HepG2 (cell line): Measurements from ENCODE around the gene ZNF22. TPM values are rescaled to one million over a fixed set of nuclear protein-coding genes. Genes with fewer than 3 reads are reported as not detected.

Source experiments
- ATAC-seq: fragments of 200-7000 bp; cut with Tn5 transposase; 3 replicates; pipeline ENCODE4 v1.9.1; 2020; ENCODE audit warnings: mild to moderate bottlenecking, moderate library complexity
- BruUV-seq: library from RNA; stranded (reverse); fragments of 400-500 nt; replicated peaks from 2 replicates; lab custom pipeline; 2021; lab: Mats Ljungman, UMichigan
- CTCF ChIA-PET: fragments of 300-600 bp; formaldehyde crosslinking; extraction: SDS; loops from one replicate; lab custom pipeline; 2021; ENCODE audit warnings: low total read pairs, inconsistent platforms, low intra/inter-chr PET ratio; lab: Yijun Ruan, JAX
- POLR2A ChIA-PET: fragments of 350-600 bp; sonication (Branson Sonifier 250); formaldehyde crosslinking; loops from one replicate; lab custom pipeline; 2020; ENCODE audit warnings: antibody characterized with exemption, inconsistent platforms; lab: Yijun Ruan, JAX
- DNase-seq: peaks from one replicate; pipeline ENCODE4 v3.0.0-alpha.2; 2015; ENCODE audit warnings: low spot score
- FAIRE-seq: peaks from 3 replicates; lab custom pipeline; 2011; peaks lifted over from hg19 to GRCh38; lab: Jason Lieb, UNC
- H2AFZ ChIP-seq: one replicate; pipeline ENCODE4 v1.6.1; 2011; ENCODE audit warnings: low read length, inconsistent platforms
- H3K27ac ChIP-seq: fragments of 300-600 bp; 3 replicates; pipeline ENCODE4 v1.8.0; 2011; ENCODE audit warnings: mixed run types, mild to moderate bottlenecking, mixed read lengths, low read length, inconsistent platforms; ENCODE audit not compliant: insufficient read depth; ENCODE audit errors: extremely low read length
- H3K27me3 ChIP-seq, 2 experiments: fragments of 200-600 bp in 1 of 2; 2 replicates in 1 of 2; 3 replicates in 1 of 2; pipeline versions ENCODE4 v1.6.0 to v1.8.0; 2011; ENCODE audit warnings: low read length in 2 of 2, mild to moderate bottlenecking in 2 of 2, moderate library complexity in 2 of 2, inconsistent platforms in 1 of 2; ENCODE audit not compliant: insufficient read depth in 2 of 2, control insufficient read depth in 1 of 2
- H3K36me3 ChIP-seq, 2 experiments: fragments of 200-600 bp in 1 of 2; replicated peaks in 1 of 2; 2 replicates in 1 of 2; 3 replicates in 1 of 2; pipeline versions ENCODE4 v1.5.1 to v1.8.0; 2011; ENCODE audit warnings: low read length in 2 of 2, inconsistent platforms in 1 of 2; ENCODE audit not compliant: insufficient read depth in 2 of 2, control insufficient read depth in 1 of 2
- H3K4me1 ChIP-seq: 2 replicates; pipeline ENCODE4 v1.5.1; 2012; ENCODE audit warnings: low read length, inconsistent platforms; ENCODE audit not compliant: insufficient read depth
- H3K4me2 ChIP-seq: 2 replicates; pipeline ENCODE4 v1.6.0; 2011; ENCODE audit warnings: low read depth, low read length, inconsistent platforms
- H3K4me3 ChIP-seq, 3 experiments: fragments of 200-600 bp in 1 of 3; sonication (generic), shearing (Covaris generic) in 1 of 3; replicated peaks in 1 of 3; 2 replicates each; pipeline ENCODE4 v1.5.1; 2011 to 2016; ENCODE audit warnings: low read length in 3 of 3, inconsistent platforms in 2 of 3, low read depth in 2 of 3, mild to moderate bottlenecking in 2 of 3, control low read depth in 1 of 3, mixed read lengths in 1 of 3; ENCODE audit not compliant: insufficient read depth in 1 of 3
- H3K79me2 ChIP-seq: one replicate; pipeline ENCODE4 v1.6.1; 2011; ENCODE audit warnings: low read length, inconsistent platforms; ENCODE audit not compliant: insufficient read depth
- H3K9ac ChIP-seq: 2 replicates; pipeline ENCODE4 v1.6.0; 2011; ENCODE audit warnings: mild to moderate bottlenecking, low read depth, low read length, inconsistent platforms; ENCODE audit not compliant: insufficient read depth
- H3K9me3 ChIP-seq: 2 replicates; pipeline ENCODE4 v1.5.1; 2012; ENCODE audit warnings: mild to moderate bottlenecking, low read length
- H4K20me1 ChIP-seq: 2 replicates; pipeline ENCODE4 v1.6.0; 2011; ENCODE audit warnings: inconsistent platforms, mild to moderate bottlenecking, low read length, moderate library complexity; ENCODE audit not compliant: insufficient read depth
- DR1 ChIP-seq: sonication (generic); formaldehyde crosslinking; IDR thresholded peaks from 2 replicates; pipeline ENCODE4 v1.8.0; 2021; ENCODE audit warnings: mild to moderate bottlenecking, missing genetic modification reagents, inconsistent platforms
- FLYWCH1 ChIP-seq: sonication (generic); formaldehyde crosslinking; IDR thresholded peaks from 2 replicates; pipeline ENCODE4 v1.8.1; 2023; ENCODE audit warnings: mild to moderate bottlenecking, missing genetic modification reagents
- FOXM1 ChIP-seq: sonication (generic); formaldehyde crosslinking; IDR thresholded peaks from 2 replicates; pipeline ENCODE4 v1.5.0; 2020; ENCODE audit warnings: missing genetic modification reagents
- HDAC1 ChIP-seq: sonication (generic); formaldehyde crosslinking; IDR thresholded peaks from 2 replicates; pipeline ENCODE4 v1.5.1; 2020; ENCODE audit warnings: mild to moderate bottlenecking, missing genetic modification reagents
- HMG20B ChIP-seq: conservative IDR thresholded peaks from 2 replicates; pipeline ENCODE4 v1.6.1; 2016; ENCODE audit warnings: missing genetic modification reagents, missing compliant biosample characterization
- MYNN ChIP-seq: sonication (generic); formaldehyde crosslinking; IDR thresholded peaks from 2 replicates; pipeline ENCODE4 v1.4.0; 2020; ENCODE audit warnings: mild to moderate bottlenecking, low read depth, missing genetic modification reagents
- NFIB ChIP-seq: sonication (generic); formaldehyde crosslinking; IDR thresholded peaks from 2 replicates; pipeline ENCODE4 v1.9.0; 2021; ENCODE audit warnings: missing genetic modification reagents, mild to moderate bottlenecking, borderline replicate concordance
- SP4 ChIP-seq: sonication (generic); formaldehyde crosslinking; IDR thresholded peaks from 2 replicates; pipeline ENCODE4 v1.8.1; 2023; ENCODE audit warnings: mild to moderate bottlenecking, missing genetic modification reagents
- SYNCRIP ChIP-seq: fragments of 200-400 bp; formaldehyde crosslinking; IDR thresholded peaks from 2 replicates; pipeline ENCODE4 v1.6.1; 2018; ENCODE audit warnings: mild to moderate bottlenecking, low read depth, low read length; ENCODE audit not compliant: insufficient read depth
- TARDBP ChIP-seq: sonication (generic); formaldehyde crosslinking; IDR thresholded peaks from 2 replicates; pipeline ENCODE4 v1.8.0; 2022; ENCODE audit warnings: mild to moderate bottlenecking, missing genetic modification reagents
- TCF7 ChIP-seq: sonication (generic); IDR thresholded peaks from 2 replicates; pipeline ENCODE4 v1.6.1; 2016; ENCODE audit warnings: antibody characterized with exemption, low read depth
- ZNF329 ChIP-seq: sonication (generic); formaldehyde crosslinking; IDR thresholded peaks from 2 replicates; pipeline ENCODE4 v1.9.0; 2021; ENCODE audit warnings: low read depth, mild to moderate bottlenecking, missing genetic modification reagents
- ZNF432 ChIP-seq: sonication (generic); formaldehyde crosslinking; IDR thresholded peaks from 2 replicates; pipeline ENCODE4 v1.5.0; 2020; ENCODE audit warnings: missing genetic modification reagents, mild to moderate bottlenecking, borderline replicate concordance
- WGBS: methylation state at CpG from one replicate; pipeline ENCODE4 v1.1.6; 2017; ENCODE audit warnings: low lambda C conversion rate; 5-methylcytosine and 5-hydroxymethylcytosine counted together
- in situ Hi-C: cut with HindIII; loops from 2 replicates; pipeline ENCODE4 v1.10.0; 2017; ENCODE audit warnings: low pct_unique_long_range_greater_than_20kb; ENCODE audit not compliant: extremely low pct_ligation_motif_present
- intact Hi-C: fragments of 100-400 bp; cut with micrococcal nuclease; formaldehyde crosslinking; loops from one replicate; pipeline ENCODE4 v1.10.0; 2022; ENCODE audit not compliant: unreplicated experiment
- polyA plus RNA-seq, 8 experiments: library from polyadenylated mRNA; depleted of rRNA in 3 of 8; stranded (reverse) in 7 of 8; unstranded in 1 of 8; fragments of >200 nt; fragmentation: Illumina TruSeq in 4 of 8; extraction: Trizol in 4 of 8; gene quantifications; 2 replicates each; pipeline versions ENCODE4 v1.2.1 to v1.2.3, GENCODE V29; 2011 to 2016; ENCODE audit warnings: low read depth in 4 of 8, missing spikeins in 1 of 8, mixed read lengths in 1 of 8; ENCODE audit not compliant: insufficient read depth in 1 of 8
- total RNA-seq, 5 experiments: library from RNA; depleted of rRNA; stranded (reverse); fragments of >200 nt; fragmentation: Illumina TruSeq; extraction: Trizol; gene quantifications; 2 replicates each; pipeline ENCODE4 v1.2.3, GENCODE V29; 2016; ENCODE audit warnings: low read depth in 1 of 5
- TF ChIP-seq, protein P1 (sequence below): sonication (generic); formaldehyde crosslinking; IDR thresholded peaks from 2 replicates; pipeline ENCODE4 v1.4.0; 2020; ENCODE audit warnings: missing genetic modification reagents
- TF ChIP-seq, protein P2 (sequence below): sonication (generic); formaldehyde crosslinking; IDR thresholded peaks from 2 replicates; pipeline ENCODE4 v1.4.0; 2020; ENCODE audit warnings: missing genetic modification reagents
- TF ChIP-seq, protein P3 (sequence below): sonication (generic); formaldehyde crosslinking; IDR thresholded peaks from 2 replicates; pipeline ENCODE4 v1.4.0; 2020; ENCODE audit warnings: missing genetic modification reagents, borderline replicate concordance

The ZNF22 gene
- total and polyA plus RNA-seq, 2 of the 13 experiments (the other 11 are each of a cell fraction or from before 2014, with no cell fraction given): 0.40 to 1.3 TPM

DNA sequence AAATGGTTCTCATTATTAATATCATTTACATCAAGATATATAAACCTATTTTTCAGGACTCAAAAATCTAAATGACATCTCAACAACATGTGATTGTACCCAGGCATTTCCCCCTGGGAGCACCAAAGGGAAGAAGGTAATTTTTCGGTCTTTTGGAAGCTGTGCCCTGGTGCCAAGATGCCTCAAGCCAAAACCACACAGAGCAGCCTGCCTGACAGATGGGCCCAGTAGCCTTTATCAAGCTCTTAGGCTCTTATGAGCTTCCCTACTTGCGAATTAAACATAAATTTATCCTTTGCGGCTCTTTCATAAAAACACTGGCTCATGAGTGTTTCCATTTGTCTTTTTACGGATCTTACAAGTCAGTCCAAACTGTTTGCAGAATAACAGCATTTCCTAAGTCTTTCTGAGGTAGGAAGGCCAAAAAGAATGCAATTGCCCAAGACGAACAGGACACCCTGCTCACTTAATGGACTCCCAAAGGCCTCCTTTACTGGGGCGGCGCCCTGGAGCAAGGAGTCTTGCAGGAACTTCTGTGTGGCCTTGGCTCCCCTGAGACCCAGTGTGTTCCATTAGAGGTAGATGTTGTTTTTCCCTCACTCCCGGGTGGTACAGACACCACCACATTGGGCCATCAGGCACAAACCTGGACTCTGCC is 45.2 kb upstream of the ZNF22 start:
- TF ChIP-seq HDAC1 (CRISPR knock-in tag) (no peak), DR1 (CRISPR knock-in tag) (no peak), ZNF432 (CRISPR knock-in tag) (no peak), NFIB (CRISPR knock-in tag) (no peak), SP4 (CRISPR knock-in tag) (no peak), HMG20B (no peak), FLYWCH1 (CRISPR knock-in tag) (no peak), TCF7 (no peak), MYNN (CRISPR knock-in tag) (no peak), TARDBP (CRISPR knock-in tag) (no peak), ZNF329 (no peak), FOXM1 (CRISPR knock-in tag) (no peak), SYNCRIP (no peak)
- TF ChIP-seq, protein P1, sequence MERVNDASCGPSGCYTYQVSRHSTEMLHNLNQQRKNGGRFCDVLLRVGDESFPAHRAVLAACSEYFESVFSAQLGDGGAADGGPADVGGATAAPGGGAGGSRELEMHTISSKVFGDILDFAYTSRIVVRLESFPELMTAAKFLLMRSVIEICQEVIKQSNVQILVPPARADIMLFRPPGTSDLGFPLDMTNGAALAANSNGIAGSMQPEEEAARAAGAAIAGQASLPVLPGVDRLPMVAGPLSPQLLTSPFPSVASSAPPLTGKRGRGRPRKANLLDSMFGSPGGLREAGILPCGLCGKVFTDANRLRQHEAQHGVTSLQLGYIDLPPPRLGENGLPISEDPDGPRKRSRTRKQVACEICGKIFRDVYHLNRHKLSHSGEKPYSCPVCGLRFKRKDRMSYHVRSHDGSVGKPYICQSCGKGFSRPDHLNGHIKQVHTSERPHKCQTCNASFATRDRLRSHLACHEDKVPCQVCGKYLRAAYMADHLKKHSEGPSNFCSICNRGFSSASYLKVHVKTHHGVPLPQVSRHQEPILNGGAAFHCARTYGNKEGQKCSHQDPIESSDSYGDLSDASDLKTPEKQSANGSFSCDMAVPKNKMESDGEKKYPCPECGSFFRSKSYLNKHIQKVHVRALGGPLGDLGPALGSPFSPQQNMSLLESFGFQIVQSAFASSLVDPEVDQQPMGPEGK (CRISPR knock-in tag): no peak
- TF ChIP-seq, protein P2, sequence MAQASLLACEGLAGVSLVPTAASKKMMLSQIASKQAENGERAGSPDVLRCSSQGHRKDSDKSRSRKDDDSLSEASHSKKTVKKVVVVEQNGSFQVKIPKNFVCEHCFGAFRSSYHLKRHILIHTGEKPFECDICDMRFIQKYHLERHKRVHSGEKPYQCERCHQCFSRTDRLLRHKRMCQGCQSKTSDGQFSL (CRISPR knock-in tag): no peak
- TF ChIP-seq, protein P3, sequence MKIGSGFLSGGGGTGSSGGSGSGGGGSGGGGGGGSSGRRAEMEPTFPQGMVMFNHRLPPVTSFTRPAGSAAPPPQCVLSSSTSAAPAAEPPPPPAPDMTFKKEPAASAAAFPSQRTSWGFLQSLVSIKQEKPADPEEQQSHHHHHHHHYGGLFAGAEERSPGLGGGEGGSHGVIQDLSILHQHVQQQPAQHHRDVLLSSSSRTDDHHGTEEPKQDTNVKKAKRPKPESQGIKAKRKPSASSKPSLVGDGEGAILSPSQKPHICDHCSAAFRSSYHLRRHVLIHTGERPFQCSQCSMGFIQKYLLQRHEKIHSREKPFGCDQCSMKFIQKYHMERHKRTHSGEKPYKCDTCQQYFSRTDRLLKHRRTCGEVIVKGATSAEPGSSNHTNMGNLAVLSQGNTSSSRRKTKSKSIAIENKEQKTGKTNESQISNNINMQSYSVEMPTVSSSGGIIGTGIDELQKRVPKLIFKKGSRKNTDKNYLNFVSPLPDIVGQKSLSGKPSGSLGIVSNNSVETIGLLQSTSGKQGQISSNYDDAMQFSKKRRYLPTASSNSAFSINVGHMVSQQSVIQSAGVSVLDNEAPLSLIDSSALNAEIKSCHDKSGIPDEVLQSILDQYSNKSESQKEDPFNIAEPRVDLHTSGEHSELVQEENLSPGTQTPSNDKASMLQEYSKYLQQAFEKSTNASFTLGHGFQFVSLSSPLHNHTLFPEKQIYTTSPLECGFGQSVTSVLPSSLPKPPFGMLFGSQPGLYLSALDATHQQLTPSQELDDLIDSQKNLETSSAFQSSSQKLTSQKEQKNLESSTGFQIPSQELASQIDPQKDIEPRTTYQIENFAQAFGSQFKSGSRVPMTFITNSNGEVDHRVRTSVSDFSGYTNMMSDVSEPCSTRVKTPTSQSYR (CRISPR knock-in tag): no peak
- TF ChIP-seq, all 625 proteins: peak for 0
- Histone ChIP-seq H3K4me3 (no peak overlapping the region), H3K27ac (no peak overlapping the region), H4K20me1 (no peaks in the 10 kb centered on the region), H3K27me3 (no peaks in the 10 kb centered on the region; a peak in 1 of 5 replicates), H2AFZ (no peak overlapping the region), H3K9me3 (no peaks in the 10 kb centered on the region), H3K36me3 (0 out of 5 replicates have a peak, but pooled peaks cover 0 to 6% of the 10 kb centered on the region in 2 experiments), H3K79me2 (peaks cover 20% of the 10 kb centered on the region), H3K9ac (no peak overlapping the region), H3K4me2 (no peak overlapping the region), H3K4me1 (peaks cover 66% of the 10 kb centered on the region)
- BruUV-seq: no TSS peak
- in situ Hi-C loops (loop anchor here (25.0 kb wide), 1 partner anchor 1543 kb away; the partner anchor contains the start of gene HNRNPF), intact Hi-C loops (no loop called here)
- ATAC-seq (no peak), FAIRE-seq (no peak), DNase-seq (no peak)
- ChIA-PET POLR2A (interaction anchor here (1.6 kb wide), 1 partner anchor 9 kb away, joined by 4 read pairs; no protein-coding TSS in a partner anchor), CTCF (no interaction called here)
- 97% methylated on average over 8 of the region's 8 CpGs for WGBS
